GM12872 (cell line): ENCODE results near the gene NFYC.

ENCODE experiments used
- TF ChIP-seq, protein P1 (sequence below): IDR thresholded peaks from 3 replicates; pipeline ENCODE4 v1.5.1; 2011; ENCODE audit warnings: low read depth, mild to moderate bottlenecking, low read length, moderate library complexity; ENCODE audit not compliant: insufficient read depth

The NFYC gene

DNA sequence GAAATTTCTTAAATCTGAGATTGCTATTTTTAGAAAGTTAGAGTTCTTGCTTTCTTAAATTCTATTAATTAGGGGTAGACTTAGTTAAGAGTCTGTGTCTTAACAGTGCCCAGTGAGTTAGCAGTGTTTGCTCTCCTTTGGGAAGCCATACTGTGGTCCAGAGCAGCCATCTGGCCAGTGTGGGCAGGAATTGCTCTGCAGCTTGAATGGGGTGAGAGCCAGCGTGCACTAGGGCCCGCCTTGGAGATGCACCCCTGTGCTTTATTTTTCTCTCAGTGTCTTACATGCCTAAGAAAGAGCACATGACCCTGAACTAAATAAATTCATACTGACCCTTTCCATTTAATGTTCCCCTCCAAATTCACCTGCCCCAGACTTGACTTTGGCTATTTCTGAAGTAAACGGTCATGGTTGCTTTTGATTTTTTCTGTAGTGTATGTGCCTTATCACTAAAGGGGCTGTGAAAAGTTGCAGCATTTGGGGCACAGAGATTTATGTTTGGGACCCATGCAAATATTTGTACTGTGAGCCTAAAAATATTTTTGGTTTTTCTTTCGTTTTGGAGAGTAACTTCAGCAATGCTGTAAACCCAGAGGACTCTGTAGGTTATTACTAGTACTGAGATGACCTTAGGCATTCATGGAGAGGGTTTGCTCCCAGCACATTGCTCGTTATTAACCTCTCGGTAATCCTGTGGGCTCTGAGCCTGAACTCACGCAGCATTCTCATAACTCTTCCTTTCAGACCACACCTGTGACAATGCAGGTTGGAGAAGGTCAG, 70.8 kb downstream of the NFYC start:
- TF ChIP-seq, protein P1, sequence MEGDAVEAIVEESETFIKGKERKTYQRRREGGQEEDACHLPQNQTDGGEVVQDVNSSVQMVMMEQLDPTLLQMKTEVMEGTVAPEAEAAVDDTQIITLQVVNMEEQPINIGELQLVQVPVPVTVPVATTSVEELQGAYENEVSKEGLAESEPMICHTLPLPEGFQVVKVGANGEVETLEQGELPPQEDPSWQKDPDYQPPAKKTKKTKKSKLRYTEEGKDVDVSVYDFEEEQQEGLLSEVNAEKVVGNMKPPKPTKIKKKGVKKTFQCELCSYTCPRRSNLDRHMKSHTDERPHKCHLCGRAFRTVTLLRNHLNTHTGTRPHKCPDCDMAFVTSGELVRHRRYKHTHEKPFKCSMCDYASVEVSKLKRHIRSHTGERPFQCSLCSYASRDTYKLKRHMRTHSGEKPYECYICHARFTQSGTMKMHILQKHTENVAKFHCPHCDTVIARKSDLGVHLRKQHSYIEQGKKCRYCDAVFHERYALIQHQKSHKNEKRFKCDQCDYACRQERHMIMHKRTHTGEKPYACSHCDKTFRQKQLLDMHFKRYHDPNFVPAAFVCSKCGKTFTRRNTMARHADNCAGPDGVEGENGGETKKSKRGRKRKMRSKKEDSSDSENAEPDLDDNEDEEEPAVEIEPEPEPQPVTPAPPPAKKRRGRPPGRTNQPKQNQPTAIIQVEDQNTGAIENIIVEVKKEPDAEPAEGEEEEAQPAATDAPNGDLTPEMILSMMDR = no peak

DNA sequence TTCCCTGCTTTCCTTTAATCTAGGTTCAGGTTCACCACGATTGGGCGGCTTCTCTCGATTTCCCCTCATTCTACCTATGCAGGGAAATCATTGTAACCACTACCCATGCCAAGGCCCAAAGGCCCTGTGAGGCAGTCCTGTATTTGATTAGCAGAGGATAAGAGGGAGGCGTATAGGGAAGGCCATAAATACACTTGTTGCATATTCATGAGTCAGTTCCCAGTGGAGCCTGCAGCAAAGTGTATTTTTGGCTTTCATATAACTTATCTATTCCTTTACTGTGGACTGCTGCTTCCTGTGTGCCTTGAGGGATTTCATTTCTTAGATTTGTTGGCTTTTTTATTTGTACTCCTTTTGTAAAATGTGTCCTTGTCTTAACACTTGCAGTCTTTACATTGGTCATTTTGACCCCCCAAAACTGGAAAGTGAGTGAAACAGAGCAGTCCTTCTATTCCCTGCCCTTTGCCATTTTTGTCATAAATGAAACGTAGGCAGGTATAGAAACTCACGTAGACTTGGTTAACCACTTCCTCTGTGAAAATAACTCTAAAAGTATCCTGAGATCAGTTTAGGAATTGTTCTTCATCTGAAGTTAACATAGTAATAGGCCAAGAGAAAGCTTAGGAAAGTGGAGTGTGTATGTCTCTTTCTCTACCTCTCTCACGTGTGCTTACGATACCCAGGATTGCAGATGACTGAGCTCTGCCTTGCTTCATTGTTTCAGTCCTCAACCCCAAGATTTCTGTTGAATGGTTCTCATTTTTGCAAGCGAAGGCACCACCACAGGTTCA, 72.4 kb downstream of the NFYC start:
- TF ChIP-seq, protein P1 = no peak

DNA sequence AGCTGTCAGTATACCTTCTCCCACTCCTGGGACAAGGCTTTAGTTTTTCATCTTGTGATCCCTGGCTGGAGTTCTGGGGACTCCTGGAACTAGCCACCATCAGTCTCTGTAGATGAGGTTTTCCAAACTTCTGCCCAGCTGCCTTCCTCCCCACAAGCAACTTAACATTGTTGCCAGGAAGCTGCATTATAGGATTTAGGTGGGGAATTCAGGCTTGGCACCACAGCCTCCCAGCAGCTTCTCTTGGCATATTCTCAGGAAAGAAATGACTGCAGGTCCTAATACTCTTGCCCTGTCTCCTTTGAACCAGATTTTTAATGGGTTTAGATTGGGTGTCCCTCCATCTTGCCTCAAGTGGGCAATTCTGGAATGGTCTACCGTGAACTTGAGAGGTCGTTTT, 73.5 kb downstream of the NFYC start:
- TF ChIP-seq, protein P1 = no peak

DNA sequence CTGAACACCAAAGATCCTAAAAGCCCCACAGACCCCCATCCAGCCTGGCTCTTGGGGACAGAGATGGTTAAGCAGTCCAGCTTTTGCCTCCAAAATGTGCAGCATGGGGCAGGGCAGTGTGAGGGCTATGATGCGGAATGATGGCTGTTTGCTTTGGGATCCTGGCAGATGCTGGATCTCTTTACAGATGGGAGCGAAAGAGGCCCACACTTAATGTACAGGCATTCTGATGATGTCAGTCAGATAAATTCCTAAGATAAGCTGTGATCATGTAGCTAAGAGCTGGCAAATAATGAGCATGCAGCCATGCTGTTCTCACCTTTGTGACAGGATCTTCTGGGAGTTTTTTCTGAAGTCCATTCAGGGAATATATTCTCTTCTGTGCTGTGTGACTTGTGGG, 74.5 kb downstream of the NFYC start:
- TF ChIP-seq, protein P1 = no peak

- TF ChIP-seq, protein P1 = no peak
Measured at GRCh38 chr1:40766560-40766959, 75.1 kb downstream of the NFYC start.

DNA sequence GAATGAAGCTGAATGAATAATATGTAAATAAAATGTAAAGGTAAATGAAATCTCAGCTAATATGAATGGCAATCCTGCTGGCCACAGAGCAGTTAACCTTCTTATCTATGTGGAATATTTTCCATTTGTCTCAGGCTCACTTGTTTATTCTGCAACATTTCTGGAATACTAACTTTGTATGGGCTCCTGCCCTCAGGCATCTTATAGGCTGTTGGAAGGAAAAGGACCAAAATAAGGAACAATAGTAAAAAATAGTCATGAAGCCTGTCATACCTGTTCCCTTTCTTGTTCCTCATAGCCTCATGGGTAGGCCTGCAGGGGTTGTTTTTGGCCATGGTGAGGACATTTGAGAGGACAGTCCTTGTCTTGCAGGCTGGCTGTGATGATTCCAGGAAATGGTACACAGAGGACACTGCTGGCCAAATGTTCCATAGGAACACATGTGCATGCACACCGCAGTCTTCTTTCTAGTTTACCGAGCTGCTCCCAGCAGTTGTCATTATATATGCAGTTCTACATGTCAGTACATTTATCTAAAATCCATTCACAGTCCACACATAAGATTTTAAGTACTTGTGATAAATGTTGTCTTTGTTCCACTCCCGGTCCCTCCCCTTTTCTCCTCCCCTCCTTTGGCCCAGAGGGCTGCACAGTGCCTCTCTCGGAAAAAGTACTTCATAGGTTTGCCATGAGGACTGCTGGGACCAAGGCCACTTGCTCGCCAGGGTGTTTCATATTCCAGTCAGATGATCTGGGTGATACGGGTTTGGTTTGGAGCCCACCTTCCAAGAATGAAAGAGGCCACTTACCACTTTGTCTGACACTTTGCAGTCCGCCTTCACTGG, 76.9 kb downstream of the NFYC start:
- TF ChIP-seq, protein P1 = no peak

DNA sequence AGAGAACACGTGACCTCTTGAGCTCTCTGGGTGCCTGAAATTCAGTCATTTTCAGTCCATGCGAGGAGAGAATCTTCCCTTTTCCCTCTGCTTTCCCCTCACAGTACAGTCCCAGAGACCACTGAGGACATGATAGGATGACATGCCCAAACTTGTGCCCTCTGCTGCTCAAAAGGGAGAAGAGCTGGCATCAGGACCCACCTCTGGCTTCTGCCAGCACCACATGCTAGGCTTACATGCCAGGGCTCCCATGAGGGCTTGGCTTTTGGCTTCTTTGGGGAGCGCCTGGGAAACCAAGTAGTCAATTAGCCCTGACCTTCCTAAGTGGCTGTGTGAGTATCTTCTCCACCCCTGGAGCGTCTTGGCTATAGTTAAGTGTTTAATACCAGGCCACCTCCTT, 78.3 kb downstream of the NFYC start:
- TF ChIP-seq, protein P1 = peak; percentile 44; the same call in 2 of the 3 replicates
